Stimulated activated CD4-positive, alpha-beta T cell treated with anti-CD3 and anti-CD28 coated beads, Interleukin-12 subunit alpha, Interleukin-12 subunit beta, amount 100 ng/mL, for 48 hours (primary cell): ENCODE measurements around the gene POLR1E.

Experiments
- DNase-seq, 3 donors: peaks; one replicate each; pipeline ENCODE4 v3.0.0-alpha.2; 2020; ENCODE audit warnings: low read depth in 2 of 3, low spot score in 1 of 3

Gene POLR1E

GRCh38 chr9:37531699-37532098 lies 46.0 kb downstream of the POLR1E start:
- peak in 1 of 3 donors; percentile 10 for DNase-seq

- no peak for DNase-seq
These were observed 48.7 kb downstream of the POLR1E start for GRCh38 chr9:37534412-37534811.

DNA sequence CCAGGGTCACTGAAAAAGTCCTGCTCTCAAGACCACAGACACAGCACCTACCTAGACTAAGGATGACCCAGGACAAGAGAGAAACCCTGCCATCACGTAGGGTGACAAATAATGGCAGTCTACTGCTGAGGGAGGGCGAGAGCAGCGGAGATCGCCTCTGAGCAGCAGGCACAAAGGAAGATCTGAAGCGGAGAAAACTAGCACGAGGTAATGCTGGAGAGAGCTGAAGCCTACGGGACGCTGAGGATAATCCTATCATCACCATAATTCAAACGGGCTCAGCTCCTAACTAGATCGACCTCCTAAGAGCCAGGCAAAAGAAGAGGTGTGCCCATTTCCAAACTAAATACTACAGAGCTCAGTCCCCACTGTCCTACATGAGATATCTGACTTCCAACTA lies 49.2 kb downstream of the POLR1E start:
- DNase-seq, result no peak

DNA sequence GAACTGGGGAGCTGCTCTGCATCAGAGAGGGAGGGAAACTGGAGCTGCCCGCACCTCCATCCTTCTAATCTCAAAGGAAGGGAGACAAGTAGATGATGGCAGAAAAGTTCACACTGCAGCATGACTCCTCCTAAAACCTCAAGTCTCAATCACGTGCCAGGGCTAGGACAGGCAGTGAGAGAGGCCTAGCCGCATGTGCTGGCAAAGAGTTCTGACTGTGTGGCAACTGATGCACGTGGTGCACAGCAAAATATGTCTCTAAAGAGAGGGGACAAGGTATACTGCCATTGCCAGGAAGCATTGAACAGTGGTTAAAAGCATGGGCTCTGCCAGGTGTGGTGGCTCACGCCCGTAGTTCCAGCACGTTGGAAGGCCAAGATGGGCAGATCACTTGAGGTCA lies 52.4 kb downstream of the POLR1E start:
- no peak for DNase-seq

DNA sequence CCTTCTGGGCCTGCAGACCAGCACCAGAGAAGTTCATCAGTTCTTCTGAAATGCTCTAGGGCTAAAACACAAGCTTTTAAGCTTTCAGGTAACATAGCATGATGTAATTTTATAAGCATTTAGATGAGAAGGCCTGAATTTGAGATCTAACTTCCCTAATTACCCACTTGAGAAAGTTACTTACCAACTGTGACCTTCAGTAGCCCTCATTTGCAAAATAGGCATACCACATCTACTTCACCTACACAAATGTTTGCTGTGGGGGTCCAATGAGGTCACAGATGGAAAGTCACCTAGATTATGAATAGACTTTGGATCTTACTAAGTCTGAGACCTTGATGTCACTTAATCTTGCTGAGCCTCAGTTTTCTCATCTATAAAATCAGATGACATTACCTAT lies 53.9 kb downstream of the POLR1E start:
- DNase-seq, result no peak

GRCh38 chr9:37540634-37541033 lies 54.9 kb downstream of the POLR1E start:
- no peak for DNase-seq

DNA sequence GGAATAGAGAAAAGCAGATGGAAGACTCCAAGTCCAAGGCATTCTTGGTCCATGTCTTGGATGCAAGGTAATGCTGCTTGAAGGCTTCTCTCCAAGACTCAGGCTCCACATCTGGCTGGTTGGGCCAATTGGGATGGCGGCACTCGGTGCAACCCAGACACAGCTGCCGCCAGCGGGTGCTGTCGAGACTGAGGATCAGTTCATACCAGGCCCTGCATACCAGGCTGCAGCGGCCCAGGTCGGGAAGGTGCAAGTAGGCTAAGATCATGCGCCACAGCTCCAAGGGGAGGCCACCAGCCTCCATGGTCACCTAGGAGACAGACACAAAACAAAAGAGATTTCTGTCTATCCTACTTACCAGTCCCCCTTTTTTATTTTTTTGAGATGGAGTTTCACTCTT lies 55.7 kb downstream of the POLR1E start:
- DNase-seq, result no peak

GRCh38 chr9:37542488-37542887 lies 56.7 kb downstream of the POLR1E start:
- no peak for DNase-seq

DNA sequence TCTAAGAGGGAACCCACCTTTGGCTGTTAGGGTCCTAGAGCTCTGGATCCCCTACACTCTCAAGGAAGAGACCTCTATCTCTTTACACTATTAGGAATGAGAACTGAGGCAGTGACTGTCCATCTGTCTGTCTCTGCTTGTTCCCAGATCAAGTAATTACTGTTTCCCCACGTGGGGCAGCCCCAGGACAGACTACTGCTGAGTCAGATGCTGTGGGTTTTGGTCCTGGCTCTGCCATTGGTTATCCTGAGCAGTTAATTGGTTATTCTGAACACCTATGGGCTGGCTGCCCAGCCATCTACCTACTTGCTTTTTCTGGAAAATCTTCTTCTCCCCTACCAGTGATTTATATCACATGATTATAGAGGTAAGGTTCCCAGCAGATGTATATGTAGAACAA lies 57.1 kb downstream of the POLR1E start:
- no peak for DNase-seq

DNA sequence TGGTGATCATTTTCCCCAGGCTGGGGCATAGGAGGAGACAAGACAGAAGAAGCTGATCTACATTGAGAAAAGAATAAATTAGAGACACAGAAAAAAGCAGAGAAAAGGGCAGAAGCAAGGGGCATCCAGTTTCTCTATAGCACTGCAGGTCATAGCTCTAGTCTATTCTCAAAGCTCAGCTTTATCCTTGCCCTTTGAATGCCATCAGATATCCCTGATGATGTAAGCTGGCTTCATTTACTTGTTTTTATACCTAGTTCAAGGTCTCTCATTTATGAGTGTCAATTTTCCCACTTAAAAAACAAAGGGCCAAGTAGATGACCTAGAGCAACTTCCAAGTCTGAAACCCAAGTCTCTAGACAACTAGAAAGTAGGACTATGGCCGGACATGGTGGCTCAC lies 57.7 kb downstream of the POLR1E start:
- DNase-seq, result no peak

GRCh38 chr9:37547328-37547878 lies 61.7 kb downstream of the POLR1E start:
- no peak for DNase-seq

GRCh38 chr9:37549527-37549926 lies 63.8 kb downstream of the POLR1E start:
- DNase-seq, result no peak

- DNase-seq, result no peak
These were observed 65.0 kb downstream of the POLR1E start for GRCh38 chr9:37550781-37551180.

- no peak for DNase-seq
These were observed 65.7 kb downstream of the POLR1E start for GRCh38 chr9:37551468-37551867.

- DNase-seq, result no peak
These were observed 66.1 kb downstream of the POLR1E start for GRCh38 chr9:37551888-37552287.
